Testis (tissue), 3 donors: ENCODE measurements around the gene NLGN1. TPM values are rescaled to one million over a fixed set of nuclear protein-coding genes. Genes with fewer than 3 reads are reported as not detected.
"Not testable (repeated sequence)": the region's sequence is repeated elsewhere in the genome, so short reads cannot be mapped to it uniquely, and the experiment has no call there.

Experiments
- DNase-seq: peaks from one replicate; pipeline ENCODE4 v3.0.0-alpha.2; 2019
- H3K27ac ChIP-seq, 2 donors: fragments of 200-600 bp; sonication (generic); one replicate each; pipeline ENCODE4 v1.5.1; 2019
- H3K27me3 ChIP-seq: fragments of 200-600 bp; sonication (generic); one replicate; pipeline ENCODE4 v1.5.1; 2019
- H3K36me3 ChIP-seq: fragments of 200-600 bp; sonication (generic); one replicate; pipeline ENCODE4 v1.5.1; 2017; ENCODE audit warnings: low read depth; ENCODE audit errors: missing control alignments
- H3K4me1 ChIP-seq: fragments of 200-600 bp; sonication (generic); one replicate; pipeline ENCODE4 v1.5.1; 2019
- H3K4me3 ChIP-seq, 2 donors: fragments of 200-600 bp; sonication (generic); one replicate each; pipeline ENCODE4 v1.5.1; 2017 to 2019
- H3K9me3 ChIP-seq: fragments of 200-600 bp; sonication (generic); one replicate; pipeline ENCODE4 v1.5.1; 2017
- POLR2A ChIP-seq: fragments of 450-650 bp; IDR thresholded peaks from one replicate; pipeline ENCODE4 v1.6.1; 2017; ENCODE audit warnings: antibody characterized with exemption, mild to moderate bottlenecking, moderate library complexity
- WGBS, 2 donors: methylation state at CpG; one replicate each; pipeline ENCODE4 v1.1.5; 2018; 5-methylcytosine and 5-hydroxymethylcytosine counted together
- intact Hi-C: fragments of 100-400 bp; cut with DNase I; formaldehyde crosslinking; loops from one replicate; pipeline ENCODE4 v1.15.1; 2023; ENCODE audit warnings: low total_unique reads
- polyA plus RNA-seq: library from polyadenylated mRNA; stranded (reverse); fragments of 350-450 nt; fragmentation: Illumina TruSeq; extraction: RNeasy Lipid Tissue Mini Kit (QIAGEN cat#74804); gene quantifications from one replicate; pipeline ENCODE4 v1.2.3, GENCODE V29; 2014; ENCODE audit warnings: low read depth, low replicate concordance; ENCODE audit not compliant: insufficient read depth
- total RNA-seq, 2 donors: library from RNA; depleted of rRNA; stranded (reverse); fragments of >200 nt; gene quantifications; one replicate each; pipeline ENCODE4 v1.2.3, GENCODE V29; 2016
- TF ChIP-seq, protein P1 (sequence below), 3 experiments: fragments of 450-650 bp in 2 of 3; fragments of 200-600 bp in 1 of 3; sonication (generic) in 1 of 3; IDR thresholded peaks; one replicate each; pipeline ENCODE4 v1.5.1; 2016 to 2019; ENCODE audit warnings: antibody characterized with exemption in 3 of 3, mild to moderate bottlenecking in 2 of 3, moderate library complexity in 1 of 3

The NLGN1 gene
- total and polyA plus RNA-seq, 3 donors from 2014 or later: 10.6 to 19.2 (median 15.5) TPM

GRCh38 chr3:173589116-173589515, 191.6 kb downstream of the NLGN1 start:
- no peaks in the 10 kb centered on the region for H3K4me1 ChIP-seq
- intact Hi-C loops: no loop called here
- DNase-seq: no peak
- H3K4me3 ChIP-seq: no peak overlapping the region
- 82 to 98% methylated on average over 1 of the region's 1 CpG for WGBS, 2 donors
- H3K36me3 ChIP-seq: no peaks in the 10 kb centered on the region
- no peak overlapping the region for H3K27ac ChIP-seq
- H3K9me3 ChIP-seq: no peaks in the 10 kb centered on the region
- no peaks in the 10 kb centered on the region for H3K27me3 ChIP-seq
- TF ChIP-seq POLR2A: no peak
- TF ChIP-seq, protein P1, sequence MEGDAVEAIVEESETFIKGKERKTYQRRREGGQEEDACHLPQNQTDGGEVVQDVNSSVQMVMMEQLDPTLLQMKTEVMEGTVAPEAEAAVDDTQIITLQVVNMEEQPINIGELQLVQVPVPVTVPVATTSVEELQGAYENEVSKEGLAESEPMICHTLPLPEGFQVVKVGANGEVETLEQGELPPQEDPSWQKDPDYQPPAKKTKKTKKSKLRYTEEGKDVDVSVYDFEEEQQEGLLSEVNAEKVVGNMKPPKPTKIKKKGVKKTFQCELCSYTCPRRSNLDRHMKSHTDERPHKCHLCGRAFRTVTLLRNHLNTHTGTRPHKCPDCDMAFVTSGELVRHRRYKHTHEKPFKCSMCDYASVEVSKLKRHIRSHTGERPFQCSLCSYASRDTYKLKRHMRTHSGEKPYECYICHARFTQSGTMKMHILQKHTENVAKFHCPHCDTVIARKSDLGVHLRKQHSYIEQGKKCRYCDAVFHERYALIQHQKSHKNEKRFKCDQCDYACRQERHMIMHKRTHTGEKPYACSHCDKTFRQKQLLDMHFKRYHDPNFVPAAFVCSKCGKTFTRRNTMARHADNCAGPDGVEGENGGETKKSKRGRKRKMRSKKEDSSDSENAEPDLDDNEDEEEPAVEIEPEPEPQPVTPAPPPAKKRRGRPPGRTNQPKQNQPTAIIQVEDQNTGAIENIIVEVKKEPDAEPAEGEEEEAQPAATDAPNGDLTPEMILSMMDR (IDR thresholded peaks at IDR 0.05): no peak

DNA sequence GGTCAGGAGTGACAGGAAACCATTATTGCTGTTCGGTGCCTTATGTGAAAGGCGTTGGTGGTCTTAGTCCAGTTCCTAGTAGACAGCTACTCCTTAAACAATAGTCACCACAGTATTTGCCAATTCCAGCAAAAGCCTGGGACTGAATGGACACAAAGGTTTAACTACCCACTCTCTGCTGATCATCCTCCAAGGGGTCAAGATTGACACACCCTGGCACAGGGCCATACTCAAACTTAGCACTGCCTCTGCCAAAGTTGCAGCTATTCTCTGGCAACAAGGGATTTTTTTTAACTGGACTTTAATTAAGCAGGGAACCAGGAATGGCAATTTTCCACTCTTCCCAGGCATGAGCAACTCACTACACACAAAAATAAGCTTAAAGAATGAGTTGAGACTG, 193.9 kb downstream of the NLGN1 start:
- no peak for DNase-seq
- Histone ChIP-seq H3K36me3 (no peaks in the 10 kb centered on the region), H3K27ac (no peak overlapping the region), H3K9me3 (no peaks in the 10 kb centered on the region), H3K4me1 (no peaks in the 10 kb centered on the region), H3K27me3 (no peaks in the 10 kb centered on the region), H3K4me3 (no peak overlapping the region)
- WGBS, 2 donors: 95 to 98% methylated on average over 2 of the region's 2 CpGs
- no peak for TF ChIP-seq POLR2A
- TF ChIP-seq, protein P1 (IDR thresholded peaks at IDR 0.05): no peak
- intact Hi-C loops: no loop called here

DNA sequence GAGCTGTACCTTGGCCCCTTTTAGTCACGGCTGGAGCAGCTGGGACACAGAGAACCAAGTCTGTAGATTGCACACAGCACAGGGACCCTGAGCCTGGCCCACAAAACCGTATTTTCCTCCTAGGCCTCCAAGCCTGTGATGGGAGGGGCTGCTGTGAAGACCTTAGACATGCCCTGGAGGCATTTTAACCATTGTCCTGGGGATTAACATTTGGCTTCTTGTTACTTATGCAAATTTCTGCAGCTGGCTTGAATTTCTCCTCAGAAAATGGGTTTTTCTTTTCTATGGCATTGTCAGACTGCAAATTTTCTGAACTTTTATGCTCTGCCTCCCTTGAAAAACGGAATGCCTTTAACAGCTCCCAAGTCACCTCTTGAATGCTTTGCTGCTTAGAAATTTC, 197.3 kb downstream of the NLGN1 start:
- H3K27me3 ChIP-seq, H3K4me1 ChIP-seq, H3K4me3 ChIP-seq, H3K36me3 ChIP-seq, DNase-seq, H3K27ac ChIP-seq, intact Hi-C loops, H3K9me3 ChIP-seq: not testable (repeated sequence)
- 50 to 60% methylated on average over 3 of the region's 3 CpGs for WGBS, 2 donors

- intact Hi-C loops: no loop called here
- 78 to 80% methylated on average over 2 of the region's 2 CpGs for WGBS, 2 donors
These were observed 202.1 kb downstream of the NLGN1 start for GRCh38 chr3:173599673-173600072.

DNA sequence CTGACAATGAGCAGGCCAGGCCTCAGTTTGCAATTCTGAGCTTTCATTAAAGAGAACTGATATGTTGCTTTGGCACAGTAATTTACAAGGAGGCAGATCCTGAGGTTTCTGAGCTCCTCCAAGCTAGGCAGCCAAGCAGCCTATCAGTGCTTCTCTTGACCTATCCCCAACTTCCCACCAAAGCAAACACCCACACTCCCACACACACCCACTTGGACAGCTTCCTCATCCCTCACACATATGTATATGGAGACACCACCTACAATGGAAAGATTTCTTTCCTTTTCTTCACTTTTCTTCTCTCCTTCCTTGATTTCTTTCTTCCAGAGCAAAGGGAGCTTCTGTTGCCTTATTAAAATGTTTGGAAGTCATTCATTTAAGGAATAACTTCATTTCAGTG, 217.0 kb downstream of the NLGN1 start:
- DNase-seq: no peak
- intact Hi-C loops: no loop called here
- Histone ChIP-seq H3K36me3 (no peaks in the 10 kb centered on the region), H3K27ac (no peak overlapping the region), H3K27me3 (no peaks in the 10 kb centered on the region), H3K4me1 (no peaks in the 10 kb centered on the region), H3K4me3 (no peak overlapping the region), H3K9me3 (no peaks in the 10 kb centered on the region)
- TF ChIP-seq, protein P1 (IDR thresholded peaks at IDR 0.05): no peak
- no peak for TF ChIP-seq POLR2A

More at GRCh38 chr3:173599673-173600072, 202.1 kb downstream of the NLGN1 start:
- no peak for DNase-seq
- TF ChIP-seq, protein P1 (IDR thresholded peaks at IDR 0.05): no peak
- TF ChIP-seq POLR2A: no peak
- no peak overlapping the region for H3K4me3 ChIP-seq
- no peaks in the 10 kb centered on the region for H3K4me1 ChIP-seq
- H3K27ac ChIP-seq: no peak overlapping the region
- H3K9me3 ChIP-seq: no peaks in the 10 kb centered on the region
- no peaks in the 10 kb centered on the region for H3K27me3 ChIP-seq
- H3K36me3 ChIP-seq: no peaks in the 10 kb centered on the region
